ENCODE data around the gene BAZ2B.

DNA sequence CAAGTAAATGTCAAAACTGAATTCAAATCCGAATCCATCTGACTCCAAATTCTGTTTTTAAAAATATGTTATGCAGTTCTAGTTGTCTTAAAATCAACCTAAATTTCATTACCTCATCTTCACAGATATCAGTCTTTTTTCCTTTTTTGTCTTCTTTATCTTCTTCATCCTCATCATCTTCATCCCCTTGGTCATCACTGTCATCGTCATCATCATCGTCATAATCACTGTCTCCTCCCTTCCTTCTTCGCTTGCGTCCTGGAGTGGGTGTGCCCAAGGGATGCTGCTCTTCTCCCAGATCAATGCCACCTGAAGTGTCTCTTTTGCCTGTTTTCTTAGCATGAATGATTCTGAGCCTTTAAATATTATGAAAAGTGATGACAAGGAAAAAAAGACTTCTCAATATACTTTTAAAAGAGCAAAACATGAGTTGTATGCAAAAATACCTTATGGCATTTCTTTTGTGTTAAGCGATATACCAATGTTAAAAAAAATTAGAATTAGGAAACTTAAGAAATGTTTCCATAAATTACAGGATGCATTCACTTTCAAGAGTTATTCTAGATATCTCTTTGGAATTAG, 233.8 kb downstream of the BAZ2B start:
- TF ChIP-seq, protein P1, sequence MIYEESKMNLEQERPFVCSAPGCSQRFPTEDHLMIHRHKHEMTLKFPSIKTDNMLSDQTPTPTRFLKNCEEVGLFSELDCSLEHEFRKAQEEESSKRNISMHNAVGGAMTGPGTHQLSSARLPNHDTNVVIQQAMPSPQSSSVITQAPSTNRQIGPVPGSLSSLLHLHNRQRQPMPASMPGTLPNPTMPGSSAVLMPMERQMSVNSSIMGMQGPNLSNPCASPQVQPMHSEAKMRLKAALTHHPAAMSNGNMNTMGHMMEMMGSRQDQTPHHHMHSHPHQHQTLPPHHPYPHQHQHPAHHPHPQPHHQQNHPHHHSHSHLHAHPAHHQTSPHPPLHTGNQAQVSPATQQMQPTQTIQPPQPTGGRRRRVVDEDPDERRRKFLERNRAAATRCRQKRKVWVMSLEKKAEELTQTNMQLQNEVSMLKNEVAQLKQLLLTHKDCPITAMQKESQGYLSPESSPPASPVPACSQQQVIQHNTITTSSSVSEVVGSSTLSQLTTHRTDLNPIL (CRISPR knock-in tag; IDR thresholded peaks at IDR 0.05; ENCODE audit: low read depth) = no peak
- TF ChIP-seq, protein P2, sequence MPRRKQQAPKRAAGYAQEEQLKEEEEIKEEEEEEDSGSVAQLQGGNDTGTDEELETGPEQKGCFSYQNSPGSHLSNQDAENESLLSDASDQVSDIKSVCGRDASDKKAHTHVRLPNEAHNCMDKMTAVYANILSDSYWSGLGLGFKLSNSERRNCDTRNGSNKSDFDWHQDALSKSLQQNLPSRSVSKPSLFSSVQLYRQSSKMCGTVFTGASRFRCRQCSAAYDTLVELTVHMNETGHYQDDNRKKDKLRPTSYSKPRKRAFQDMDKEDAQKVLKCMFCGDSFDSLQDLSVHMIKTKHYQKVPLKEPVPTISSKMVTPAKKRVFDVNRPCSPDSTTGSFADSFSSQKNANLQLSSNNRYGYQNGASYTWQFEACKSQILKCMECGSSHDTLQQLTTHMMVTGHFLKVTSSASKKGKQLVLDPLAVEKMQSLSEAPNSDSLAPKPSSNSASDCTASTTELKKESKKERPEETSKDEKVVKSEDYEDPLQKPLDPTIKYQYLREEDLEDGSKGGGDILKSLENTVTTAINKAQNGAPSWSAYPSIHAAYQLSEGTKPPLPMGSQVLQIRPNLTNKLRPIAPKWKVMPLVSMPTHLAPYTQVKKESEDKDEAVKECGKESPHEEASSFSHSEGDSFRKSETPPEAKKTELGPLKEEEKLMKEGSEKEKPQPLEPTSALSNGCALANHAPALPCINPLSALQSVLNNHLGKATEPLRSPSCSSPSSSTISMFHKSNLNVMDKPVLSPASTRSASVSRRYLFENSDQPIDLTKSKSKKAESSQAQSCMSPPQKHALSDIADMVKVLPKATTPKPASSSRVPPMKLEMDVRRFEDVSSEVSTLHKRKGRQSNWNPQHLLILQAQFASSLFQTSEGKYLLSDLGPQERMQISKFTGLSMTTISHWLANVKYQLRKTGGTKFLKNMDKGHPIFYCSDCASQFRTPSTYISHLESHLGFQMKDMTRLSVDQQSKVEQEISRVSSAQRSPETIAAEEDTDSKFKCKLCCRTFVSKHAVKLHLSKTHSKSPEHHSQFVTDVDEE (CRISPR knock-in tag; IDR thresholded peaks at IDR 0.05) = no peak
- TF ChIP-seq, protein P3, sequence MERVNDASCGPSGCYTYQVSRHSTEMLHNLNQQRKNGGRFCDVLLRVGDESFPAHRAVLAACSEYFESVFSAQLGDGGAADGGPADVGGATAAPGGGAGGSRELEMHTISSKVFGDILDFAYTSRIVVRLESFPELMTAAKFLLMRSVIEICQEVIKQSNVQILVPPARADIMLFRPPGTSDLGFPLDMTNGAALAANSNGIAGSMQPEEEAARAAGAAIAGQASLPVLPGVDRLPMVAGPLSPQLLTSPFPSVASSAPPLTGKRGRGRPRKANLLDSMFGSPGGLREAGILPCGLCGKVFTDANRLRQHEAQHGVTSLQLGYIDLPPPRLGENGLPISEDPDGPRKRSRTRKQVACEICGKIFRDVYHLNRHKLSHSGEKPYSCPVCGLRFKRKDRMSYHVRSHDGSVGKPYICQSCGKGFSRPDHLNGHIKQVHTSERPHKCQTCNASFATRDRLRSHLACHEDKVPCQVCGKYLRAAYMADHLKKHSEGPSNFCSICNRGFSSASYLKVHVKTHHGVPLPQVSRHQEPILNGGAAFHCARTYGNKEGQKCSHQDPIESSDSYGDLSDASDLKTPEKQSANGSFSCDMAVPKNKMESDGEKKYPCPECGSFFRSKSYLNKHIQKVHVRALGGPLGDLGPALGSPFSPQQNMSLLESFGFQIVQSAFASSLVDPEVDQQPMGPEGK (CRISPR knock-in tag; IDR thresholded peaks at IDR 0.05; ENCODE audit: borderline replicate concordance) = no peak
- TF ChIP-seq, protein P4, sequence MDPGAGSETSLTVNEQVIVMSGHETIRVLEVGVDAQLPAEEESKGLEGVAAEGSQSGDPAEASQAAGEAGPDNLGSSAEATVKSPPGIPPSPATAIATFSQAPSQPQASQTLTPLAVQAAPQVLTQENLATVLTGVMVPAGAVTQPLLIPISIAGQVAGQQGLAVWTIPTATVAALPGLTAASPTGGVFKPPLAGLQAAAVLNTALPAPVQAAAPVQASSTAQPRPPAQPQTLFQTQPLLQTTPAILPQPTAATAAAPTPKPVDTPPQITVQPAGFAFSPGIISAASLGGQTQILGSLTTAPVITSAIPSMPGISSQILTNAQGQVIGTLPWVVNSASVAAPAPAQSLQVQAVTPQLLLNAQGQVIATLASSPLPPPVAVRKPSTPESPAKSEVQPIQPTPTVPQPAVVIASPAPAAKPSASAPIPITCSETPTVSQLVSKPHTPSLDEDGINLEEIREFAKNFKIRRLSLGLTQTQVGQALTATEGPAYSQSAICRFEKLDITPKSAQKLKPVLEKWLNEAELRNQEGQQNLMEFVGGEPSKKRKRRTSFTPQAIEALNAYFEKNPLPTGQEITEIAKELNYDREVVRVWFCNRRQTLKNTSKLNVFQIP (CRISPR knock-in tag; IDR thresholded peaks at IDR 0.05; ENCODE audit: borderline replicate concordance, low read depth) = no peak
- TF ChIP-seq ARNTL (CRISPR knock-in tag; IDR thresholded peaks at IDR 0.05; ENCODE audit: borderline replicate concordance, low read depth) (no peak), RARB (CRISPR knock-in tag; IDR thresholded peaks at IDR 0.05) (no peak), ZFP3 (CRISPR knock-in tag; IDR thresholded peaks at IDR 0.05) (no peak), ZNF70 (CRISPR knock-in tag; IDR thresholded peaks at IDR 0.05) (no peak)
- TF ChIP-seq, protein P5, sequence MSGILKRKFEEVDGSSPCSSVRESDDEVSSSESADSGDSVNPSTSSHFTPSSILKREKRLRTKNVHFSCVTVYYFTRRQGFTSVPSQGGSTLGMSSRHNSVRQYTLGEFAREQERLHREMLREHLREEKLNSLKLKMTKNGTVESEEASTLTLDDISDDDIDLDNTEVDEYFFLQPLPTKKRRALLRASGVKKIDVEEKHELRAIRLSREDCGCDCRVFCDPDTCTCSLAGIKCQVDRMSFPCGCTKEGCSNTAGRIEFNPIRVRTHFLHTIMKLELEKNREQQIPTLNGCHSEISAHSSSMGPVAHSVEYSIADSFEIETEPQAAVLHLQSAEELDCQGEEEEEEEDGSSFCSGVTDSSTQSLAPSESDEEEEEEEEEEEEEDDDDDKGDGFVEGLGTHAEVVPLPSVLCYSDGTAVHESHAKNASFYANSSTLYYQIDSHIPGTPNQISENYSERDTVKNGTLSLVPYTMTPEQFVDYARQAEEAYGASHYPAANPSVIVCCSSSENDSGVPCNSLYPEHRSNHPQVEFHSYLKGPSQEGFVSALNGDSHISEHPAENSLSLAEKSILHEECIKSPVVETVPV (CRISPR knock-in tag; IDR thresholded peaks at IDR 0.05) = no peak

All from SK-N-SH treated with all-trans-retinoic acid at 6 μM for 48 hours (cell line).